GM21529 (cell line): ENCODE measurements around the gene MYOZ3.

Experiments
- ATAC-seq: cut with Tn5 transposase; IDR thresholded peaks from one replicate; pipeline ENCODE4 v1.9.1; 2021; ENCODE audit not compliant: unreplicated experiment

MYOZ3 gene, protein sequence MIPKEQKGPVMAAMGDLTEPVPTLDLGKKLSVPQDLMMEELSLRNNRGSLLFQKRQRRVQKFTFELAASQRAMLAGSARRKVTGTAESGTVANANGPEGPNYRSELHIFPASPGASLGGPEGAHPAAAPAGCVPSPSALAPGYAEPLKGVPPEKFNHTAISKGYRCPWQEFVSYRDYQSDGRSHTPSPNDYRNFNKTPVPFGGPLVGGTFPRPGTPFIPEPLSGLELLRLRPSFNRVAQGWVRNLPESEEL

GRCh38 chr5:150661086-150661485 lies at the start of gene MYOZ3:
Gene MYOZ3, plus strand, starts transcription at chr5:150661251. Its CDS starts 1,691 bp downstream, at chr5:150662942.
- ATAC-seq = no peak

DNA sequence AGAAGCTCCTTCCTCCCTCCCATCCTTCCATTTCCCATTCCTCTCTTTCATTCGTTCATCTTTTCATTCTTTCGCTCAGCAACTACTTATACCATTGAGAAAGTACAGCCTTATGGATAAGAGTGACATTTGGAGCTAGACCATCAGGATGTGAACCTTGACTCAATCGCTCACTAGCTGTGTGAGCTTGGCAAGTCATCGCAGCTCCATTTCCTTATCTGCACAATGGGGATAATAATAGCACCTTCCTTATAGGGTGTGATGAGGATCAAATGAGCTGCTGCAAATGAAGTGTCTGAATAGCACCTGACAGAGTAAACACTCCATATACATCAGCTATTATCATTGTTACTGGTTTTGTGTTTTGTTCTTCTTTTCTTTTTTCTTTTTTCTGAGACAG lies 48.6 kb upstream of the MYOZ3 start:
- ATAC-seq = no peak

DNA sequence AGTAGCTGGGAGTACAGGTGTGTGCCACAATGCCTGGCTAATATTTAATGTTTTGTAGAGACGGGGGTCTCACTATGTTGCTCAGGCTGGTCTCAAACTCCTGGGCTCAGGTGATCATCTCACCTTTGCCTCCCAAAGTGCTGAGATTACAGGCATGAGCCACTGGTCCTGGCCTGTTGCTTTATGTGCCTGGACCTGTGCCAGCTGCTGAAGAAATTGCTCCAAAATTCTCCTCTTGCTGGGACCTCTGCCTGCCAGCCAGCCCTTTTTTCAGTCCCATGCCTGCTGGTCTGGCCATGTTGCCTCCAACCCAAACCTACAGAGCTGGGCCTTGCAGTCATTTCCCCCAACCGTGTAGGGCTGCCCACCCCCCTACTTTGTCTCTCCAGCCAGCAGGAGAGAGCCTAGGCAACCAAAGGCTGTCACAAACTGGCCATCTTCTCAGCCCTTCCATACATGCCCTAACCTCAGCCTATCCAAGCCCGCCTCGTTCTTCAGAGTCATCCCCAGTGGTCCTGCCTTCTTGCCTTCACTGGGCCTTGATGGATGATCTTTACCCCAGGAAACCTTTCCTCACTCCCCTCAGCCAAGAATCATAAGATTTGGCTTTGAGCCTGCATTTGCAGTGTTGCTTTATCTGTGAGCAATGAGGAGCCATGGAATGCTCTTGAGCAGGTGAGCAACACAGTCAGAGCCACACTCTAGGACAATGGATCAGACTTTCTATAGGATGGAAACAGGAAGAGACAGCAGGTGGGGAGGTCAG lies 48.0 kb upstream of the MYOZ3 start:
- ATAC-seq = no peak

DNA sequence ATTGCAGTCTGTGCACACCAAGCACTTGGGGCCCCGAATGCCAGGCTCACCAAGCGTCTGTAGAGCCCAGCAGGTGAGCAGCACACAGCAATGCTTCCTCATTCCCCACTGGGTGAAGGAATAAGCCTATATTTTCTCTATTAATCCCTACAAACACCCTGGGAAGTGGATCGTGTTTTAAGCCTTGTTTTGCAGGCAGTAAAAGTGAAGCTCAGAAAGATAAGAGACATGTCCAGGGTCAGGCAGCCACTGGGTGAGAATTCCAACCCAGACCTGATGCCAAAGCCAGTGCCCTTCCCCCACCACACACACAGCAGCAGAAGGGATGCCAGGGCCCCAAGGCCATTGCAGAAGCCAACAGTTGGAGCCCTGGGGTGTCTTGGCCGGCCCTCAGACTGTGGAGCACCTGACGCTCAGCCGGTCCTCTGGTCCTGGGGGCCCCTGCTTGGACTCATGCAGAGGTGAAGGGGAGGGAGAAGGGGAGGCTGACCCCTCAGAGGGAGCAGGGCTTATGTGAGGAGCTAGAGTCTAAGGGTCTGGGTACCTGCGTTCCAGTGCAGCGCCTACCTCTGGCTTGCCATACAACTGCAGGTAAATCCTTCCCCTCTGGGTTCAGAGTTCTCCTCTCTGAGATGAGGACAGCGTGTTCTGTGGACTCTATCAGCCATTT lies 46.9 kb upstream of the MYOZ3 start:
- no peak for ATAC-seq

- no peak for ATAC-seq
These were observed 46.4 kb upstream of the MYOZ3 start for GRCh38 chr5:150614661-150615060.

GRCh38 chr5:150615141-150615699 lies 45.8 kb upstream of the MYOZ3 start:
- no peak for ATAC-seq

GRCh38 chr5:150616024-150616470 lies 45.0 kb upstream of the MYOZ3 start:
- no peak for ATAC-seq

DNA sequence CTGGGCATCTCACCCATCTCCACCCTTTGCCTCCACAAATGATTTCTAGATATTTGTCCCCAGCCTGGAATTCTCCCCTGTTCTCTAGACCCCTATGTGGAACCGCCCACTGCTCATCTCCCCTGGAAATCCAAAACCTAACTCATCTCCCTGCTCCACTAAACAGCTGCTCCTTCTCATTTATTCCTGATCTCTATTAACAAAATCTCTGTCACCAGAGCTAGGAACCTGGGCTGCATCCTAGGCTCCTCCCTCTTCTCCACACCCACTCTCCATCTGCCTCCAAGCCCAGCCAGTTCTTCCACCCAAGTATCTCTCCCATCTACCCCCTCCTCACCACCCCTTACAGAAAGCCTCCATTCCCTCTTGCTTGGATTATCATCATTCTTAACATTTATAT lies 44.5 kb upstream of the MYOZ3 start:
- no peak for ATAC-seq

- ATAC-seq = no peak
These were observed 42.9 kb upstream of the MYOZ3 start for GRCh38 chr5:150618163-150618562.

GRCh38 chr5:150618588-150619281 lies 42.3 kb upstream of the MYOZ3 start:
- ATAC-seq = no peak

DNA sequence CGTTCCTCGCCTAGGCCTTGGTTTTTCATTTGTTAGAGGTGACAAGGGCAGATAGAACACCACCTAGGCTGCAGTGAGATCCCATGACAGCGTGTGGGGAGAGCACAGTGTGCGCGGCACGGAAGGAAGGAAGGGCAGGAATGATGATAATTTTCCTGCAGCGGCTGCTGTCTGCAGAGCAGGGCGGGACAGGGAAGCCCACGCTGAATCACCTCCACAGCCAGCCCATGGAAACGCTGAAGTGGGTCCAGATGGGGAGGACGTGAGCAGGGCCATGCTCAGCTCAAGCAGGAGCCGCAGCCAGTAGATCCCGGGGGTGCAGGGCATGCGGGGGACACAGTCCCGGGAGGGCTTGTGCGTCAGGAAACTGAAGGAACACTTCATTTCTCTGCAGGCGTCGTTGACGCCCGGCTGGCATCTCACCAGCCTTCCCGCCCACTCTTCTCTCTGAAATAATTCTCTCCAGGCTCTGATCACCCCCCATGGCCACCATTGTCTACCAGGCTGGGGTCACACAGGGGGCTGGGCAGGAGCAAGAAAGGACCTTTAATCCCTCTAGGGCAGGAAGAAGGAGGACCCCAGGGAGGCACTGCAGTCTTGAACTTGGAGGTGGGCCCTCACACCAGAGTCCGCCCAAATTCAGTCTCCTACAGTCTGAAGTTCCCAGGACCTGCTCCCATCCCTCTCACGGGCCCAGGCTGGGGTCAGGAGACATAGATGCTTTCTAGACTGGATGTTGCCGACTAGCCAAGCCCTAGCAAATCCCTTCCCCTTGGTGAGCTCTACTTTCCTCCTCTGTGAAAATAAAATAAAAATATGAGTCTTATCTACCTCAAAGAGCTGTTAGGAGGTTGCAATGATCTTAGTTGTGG lies 41.5 kb upstream of the MYOZ3 start:
- no peak for ATAC-seq

DNA sequence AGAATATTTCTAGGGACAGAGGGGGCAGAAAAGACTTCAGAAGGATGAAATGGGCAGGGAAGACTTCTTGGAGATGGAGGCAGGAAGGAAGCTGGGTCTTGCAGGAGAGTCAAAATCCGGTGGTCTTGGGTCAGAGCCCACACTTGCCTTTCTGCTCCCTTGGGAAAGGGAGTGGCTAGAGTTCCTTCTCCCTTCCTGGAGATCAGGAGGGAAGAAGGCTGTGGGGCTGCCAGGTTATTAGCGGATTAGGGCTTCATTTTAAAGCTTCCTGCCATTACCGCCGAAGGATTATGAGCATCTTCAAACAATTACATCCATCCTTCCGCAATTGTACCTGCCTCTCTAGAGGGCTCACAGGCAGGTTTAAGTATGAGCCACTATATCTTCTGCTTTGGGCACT lies 39.8 kb upstream of the MYOZ3 start:
- ATAC-seq = no peak

DNA sequence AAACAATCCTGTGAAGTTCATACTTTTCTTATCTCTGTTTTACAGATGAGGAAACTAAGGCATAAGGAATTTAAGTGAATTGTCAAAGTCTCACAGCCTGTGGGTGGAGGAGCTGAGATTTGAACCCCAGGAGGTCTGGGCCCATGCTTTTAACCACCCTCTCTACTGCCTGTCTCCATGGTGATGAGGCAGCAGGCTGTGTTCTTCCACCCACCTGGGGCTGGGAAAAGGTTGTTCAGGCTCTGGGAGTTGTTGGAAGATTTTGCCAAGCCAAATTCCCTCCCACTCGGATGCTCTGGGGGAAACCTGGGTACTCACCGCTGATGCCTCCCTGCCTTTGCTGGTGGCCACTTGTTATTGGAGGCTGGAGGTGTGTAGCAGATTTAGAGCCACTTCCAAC lies 38.9 kb upstream of the MYOZ3 start:
- ATAC-seq = no peak

GRCh38 chr5:150623152-150623877 lies 37.7 kb upstream of the MYOZ3 start:
- peak; percentile 21 for ATAC-seq

- ATAC-seq = no peak
These were observed 37.2 kb upstream of the MYOZ3 start for GRCh38 chr5:150623878-150624216.

- ATAC-seq = peak; percentile 38
These were observed 36.5 kb upstream of the MYOZ3 start for GRCh38 chr5:150624334-150625163.

- ATAC-seq = no peak
These were observed 35.9 kb upstream of the MYOZ3 start for GRCh38 chr5:150625164-150625535.

DNA sequence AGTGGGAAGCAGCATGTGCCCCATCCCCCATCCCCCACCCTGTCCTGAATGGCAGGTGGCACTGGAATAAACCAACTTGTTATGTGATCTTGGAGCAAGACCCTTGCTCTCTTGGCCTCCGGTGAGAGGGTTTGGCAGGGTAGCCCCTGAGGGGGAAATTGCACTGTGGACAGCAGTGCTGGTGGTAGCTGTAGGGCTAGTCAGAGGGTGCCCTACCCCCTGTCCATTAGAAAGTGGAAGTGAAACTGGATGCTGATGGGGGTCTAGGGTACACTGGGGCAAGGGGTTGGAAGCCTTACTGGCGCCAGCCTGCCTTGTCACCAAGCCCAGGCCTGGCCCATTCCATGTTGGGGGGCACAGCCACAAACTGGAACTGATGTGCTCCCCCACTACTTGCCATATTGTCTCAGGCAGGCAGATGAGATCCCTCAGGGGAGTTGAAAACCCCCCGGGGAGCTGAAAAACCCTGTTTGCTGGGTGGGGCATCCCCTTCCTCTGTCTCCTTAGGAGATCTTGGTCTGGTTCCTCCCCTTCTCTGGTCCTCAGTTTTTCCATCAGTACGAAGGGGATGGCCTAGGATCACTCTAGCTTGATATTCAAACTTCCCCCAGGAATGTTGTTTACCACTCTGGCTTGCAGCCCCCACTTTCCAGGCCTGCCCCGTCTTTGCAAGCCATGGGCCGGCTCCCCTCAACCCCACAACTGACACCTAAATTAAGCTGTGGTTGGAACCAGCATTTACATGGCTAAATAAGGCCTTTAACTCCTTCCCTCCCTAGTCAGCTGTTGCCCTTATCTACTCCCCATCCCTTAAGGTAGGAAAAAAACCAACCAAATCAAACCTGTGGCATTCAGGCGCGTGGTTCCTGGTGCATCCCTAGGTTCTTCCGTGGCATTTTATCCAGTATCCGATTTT lies 35.0 kb upstream of the MYOZ3 start:
- peak; percentile 43 for ATAC-seq
